SH-SY5Y (cell line): Measurements from ENCODE around the gene RIC8A.

Experiments used
- GATA2 ChIP-seq: IDR thresholded peaks from 2 replicates; pipeline ENCODE4 v1.6.1; 2011; ENCODE audit warnings: mild to moderate bottlenecking, low read depth, low read length
- GATA3 ChIP-seq: IDR thresholded peaks from 2 replicates; pipeline ENCODE4 v1.6.1; 2011; ENCODE audit warnings: low read depth, mild to moderate bottlenecking, low read length, moderate library complexity

RIC8A gene

DNA sequence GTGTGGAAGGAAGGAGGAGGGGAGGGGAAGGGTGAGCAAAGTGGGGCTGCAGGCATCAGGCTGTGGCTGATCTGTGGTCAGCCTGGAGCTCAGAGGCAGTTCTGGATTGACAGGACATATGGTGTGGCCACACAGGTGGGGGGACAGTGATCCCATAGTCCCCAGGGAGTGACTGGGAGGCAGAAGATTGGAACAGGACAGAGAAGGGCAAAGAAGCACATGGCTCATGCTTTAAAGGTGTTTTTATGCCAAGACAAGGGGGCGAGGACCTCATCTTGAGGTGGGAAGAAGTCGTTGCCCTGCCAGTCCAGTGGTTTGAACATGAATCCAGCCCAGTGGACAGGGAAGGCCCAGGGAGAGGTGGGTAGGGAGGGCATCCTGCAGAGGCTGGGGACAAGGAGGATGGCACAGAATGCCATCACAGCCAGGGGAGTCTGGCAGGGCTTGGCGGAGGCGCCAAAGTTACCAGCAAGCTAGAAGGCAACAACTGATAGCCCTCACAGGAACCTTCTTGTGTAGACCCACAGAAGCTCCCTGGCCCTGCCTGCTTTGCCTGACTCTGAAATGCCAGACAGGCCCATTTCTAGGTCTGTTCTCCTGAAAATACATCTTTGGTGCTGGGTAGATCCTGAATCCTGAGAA is 3.4 kb upstream of the RIC8A start:
- TF ChIP-seq GATA3 (no peak), GATA2 (no peak)

DNA sequence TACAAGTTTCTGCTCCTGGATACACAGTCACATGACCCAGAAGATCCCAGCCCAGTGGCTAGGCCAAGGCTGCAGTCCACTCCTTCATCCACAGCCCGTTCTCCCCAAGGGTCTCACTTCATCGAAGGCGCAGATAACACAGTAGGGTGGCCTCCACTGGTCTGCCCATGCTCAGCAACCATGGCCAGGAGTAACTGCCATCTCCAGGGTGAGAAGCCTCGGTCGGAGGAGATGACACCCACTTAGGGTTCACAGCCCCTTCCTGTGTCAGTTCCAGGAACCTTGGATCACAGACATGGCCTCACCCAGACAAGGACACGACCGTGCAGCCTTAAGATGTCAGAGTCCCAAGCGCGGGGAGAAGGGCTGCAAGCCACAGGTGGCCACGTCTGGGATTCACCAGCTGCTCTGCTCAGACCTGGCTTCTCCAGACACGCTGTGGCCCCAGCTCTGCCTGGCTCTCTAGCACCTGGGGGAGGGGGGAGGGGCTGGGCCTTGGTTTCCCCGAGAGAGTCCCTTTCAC is 2.9 kb upstream of the RIC8A start:
- TF ChIP-seq GATA3, result no peak
- TF ChIP-seq GATA2, result no peak

DNA sequence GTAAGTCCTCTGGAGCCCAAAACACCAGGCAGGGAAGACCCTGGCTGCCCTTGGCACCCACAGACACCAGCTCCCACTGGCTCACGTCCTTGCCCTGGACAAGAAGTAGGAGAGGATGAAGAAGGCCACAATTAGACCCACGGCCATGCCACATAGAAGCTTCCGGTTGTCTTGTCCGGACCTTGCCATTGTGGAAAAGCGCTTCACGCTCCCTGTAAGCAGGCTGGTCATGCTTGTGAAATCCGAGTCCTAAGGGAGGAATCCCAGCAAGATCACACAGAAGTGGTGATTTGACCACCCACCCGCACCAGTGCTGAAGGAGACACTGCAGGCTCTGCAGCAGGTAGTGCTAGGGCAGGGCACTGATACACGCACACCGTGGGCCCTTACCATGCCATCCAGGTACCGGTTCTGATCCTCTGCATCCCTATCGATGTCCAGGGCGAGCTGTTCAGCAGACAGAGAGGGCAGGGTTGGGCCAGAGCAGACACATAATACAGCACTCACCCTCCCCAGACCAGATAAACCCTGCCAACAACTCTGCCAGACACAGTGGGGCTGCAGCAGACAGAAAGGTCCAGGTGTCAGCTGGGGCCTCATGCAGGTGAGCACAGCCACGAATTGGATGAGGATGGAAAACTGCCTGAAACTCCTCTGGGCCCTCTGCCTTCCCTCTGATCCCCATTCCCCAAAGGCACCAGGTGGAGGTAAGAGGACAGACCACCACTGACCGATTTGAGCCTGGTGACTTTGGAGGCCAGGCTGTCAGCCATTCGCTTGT is 2.1 kb upstream of the RIC8A start:
- TF ChIP-seq GATA2, result no peak
- TF ChIP-seq GATA3, result no peak

DNA sequence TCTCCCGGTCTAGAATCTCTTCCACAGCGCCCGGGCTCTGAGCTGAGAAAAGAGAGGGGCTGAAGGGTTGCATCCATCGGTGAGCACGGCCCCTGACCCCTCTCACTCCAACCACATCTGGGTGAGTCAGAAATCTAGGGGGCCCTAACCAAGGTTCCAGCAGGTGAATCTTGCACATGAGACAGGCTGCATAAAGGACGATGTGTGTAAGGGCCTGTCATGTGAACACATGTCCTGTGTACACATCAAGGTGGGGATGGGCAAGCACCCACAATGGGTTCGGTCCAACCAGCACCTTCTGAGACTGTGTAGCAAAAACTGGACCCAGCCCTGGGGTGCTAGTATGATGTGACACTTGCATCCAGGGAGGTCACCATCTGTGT is 1.5 kb upstream of the RIC8A start:
- no peak for TF ChIP-seq GATA3
- no peak for TF ChIP-seq GATA2

DNA sequence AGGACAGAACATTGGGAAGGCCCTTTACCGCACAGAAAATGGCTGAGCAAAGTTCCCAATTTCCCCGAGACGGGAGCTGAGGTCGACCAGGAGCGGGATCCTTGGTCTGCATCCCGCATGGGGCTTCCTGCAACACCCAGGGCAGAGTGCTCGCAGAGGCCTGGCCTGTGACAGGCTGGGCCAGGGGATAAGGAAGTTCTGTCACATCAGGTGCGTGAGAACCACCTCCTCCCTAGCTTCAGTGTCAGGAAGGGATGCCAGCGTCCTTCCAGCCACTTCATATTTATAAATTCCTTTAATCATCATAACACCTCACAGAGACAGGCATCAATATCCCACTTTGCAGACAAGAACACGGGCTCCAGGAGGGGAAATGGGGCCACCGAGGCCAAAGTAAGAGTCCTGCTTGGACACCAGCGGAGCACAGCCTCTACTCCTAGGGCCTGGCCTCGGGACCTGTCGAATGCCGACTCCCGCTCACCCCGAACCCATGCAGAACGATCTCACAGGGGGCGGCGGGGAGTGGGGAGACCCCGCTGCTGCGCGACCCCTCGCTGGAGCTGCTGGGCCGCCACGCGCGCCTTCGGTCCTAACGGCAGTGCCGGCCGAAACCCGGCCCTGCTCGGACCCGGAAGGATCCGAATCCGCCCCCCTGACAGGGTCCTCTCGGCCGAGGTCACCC is 841 bp upstream of the RIC8A start:
- TF ChIP-seq GATA3, result no peak
- no peak for TF ChIP-seq GATA2

DNA sequence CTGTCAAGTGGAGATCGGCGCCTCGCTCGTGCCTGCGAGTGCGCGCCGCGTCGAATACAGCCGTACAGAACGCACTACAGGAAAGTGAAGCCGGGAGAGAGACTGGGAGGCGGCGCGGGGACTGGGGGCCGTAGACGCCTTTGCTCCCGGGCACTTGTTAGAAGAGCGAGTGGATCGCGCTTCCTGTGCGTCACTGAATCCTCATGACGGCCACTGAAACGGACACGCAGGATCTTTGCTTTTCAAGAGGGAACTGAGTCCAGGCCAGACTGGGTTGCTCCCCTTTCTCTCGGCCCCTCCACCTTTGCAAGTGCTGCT is 314 bp downstream of the RIC8A start:
- TF ChIP-seq GATA3 (no peak), GATA2 (no peak)

DNA sequence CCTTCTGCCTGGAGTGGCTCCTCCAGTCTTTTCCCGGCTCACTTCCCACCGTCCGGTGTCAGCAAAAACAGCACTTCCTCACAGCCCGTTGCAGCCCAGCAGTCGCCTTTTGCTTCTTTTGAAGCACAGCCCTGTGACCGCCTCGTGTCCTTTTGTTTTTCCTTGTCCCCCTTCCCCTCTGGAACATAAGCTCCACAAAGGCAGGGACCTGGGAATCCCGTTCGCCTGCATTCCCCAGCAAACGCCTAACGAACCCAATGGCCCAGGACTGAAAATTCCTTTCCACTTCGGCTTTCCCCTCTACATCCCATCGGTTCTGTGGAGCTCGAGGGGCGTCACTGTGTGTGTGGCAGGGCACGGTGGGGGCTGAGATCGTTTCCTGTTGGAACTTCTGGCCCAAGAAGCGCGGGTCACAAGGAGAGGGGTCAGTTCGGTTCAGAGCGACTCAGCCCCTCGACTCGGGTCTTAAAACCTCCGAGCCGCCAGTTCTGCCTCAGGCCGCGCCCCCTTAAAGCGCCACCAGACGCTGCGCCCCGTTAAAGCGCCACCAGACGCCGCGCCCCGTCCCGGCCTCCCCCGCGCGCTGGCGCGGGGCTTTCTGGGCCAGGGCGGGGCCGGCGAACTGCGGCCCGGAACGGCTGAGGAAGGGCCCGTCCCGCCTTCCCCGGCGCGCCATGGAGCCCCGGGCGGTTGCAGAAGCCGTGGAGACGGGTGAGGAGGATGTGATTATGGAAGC is 841 bp downstream of the RIC8A start:
- no peak for TF ChIP-seq GATA3
- TF ChIP-seq GATA2, result no peak

DNA sequence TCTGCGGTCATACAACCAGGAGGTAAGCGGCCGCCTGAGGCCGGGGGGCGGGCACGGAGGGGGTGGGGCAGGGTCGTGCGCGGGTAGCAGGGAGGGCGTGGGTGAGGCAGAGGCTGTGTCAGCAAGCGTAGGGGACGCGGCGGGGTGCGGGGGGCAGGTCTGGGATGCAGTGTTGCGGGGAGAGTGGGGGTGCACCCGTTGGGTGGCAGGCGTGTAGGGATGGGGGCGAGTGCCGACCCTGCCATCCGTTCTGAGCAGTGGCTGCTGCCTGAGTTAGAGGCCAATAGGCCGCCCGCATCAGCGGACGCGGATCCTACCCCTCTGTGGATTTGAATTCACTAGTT is 1.4 kb downstream of the RIC8A start:
- no peak for TF ChIP-seq GATA2
- no peak for TF ChIP-seq GATA3

DNA sequence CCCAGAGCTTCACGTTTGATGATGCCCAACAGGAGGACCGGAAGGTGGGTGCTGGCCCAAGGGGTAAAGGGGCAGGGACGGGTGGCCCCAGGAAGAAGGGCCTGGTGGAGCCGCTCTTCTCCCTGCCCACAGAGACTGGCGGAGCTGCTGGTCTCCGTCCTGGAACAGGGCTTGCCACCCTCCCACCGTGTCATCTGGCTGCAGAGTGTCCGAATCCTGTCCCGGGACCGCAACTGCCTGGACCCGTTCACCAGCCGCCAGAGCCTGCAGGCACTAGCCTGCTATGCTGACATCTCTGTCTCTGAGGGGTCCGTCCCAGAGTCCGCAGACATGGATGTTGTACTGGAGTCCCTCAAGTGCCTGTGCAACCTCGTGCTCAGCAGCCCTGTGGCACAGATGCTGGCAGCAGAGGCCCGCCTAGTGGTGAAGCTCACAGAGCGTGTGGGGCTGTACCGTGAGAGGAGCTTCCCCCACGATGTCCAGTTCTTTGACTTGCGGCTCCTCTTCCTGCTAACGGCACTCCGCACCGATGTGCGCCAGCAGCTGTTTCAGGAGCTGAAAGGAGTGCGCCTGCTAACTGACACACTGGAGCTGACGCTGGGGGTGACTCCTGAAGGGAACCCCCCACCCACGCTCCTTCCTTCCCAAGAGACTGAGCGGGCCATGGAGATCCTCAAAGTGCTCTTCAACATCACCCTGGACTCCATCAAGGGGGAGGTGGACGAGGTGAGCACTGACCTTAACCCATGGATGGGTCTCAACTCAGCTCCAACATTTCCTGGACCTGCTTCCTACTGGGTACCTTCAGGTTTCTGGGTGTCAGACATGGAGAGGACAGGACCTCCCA is 2.0 kb downstream of the RIC8A start:
- no peak for TF ChIP-seq GATA3
- TF ChIP-seq GATA2, result no peak

DNA sequence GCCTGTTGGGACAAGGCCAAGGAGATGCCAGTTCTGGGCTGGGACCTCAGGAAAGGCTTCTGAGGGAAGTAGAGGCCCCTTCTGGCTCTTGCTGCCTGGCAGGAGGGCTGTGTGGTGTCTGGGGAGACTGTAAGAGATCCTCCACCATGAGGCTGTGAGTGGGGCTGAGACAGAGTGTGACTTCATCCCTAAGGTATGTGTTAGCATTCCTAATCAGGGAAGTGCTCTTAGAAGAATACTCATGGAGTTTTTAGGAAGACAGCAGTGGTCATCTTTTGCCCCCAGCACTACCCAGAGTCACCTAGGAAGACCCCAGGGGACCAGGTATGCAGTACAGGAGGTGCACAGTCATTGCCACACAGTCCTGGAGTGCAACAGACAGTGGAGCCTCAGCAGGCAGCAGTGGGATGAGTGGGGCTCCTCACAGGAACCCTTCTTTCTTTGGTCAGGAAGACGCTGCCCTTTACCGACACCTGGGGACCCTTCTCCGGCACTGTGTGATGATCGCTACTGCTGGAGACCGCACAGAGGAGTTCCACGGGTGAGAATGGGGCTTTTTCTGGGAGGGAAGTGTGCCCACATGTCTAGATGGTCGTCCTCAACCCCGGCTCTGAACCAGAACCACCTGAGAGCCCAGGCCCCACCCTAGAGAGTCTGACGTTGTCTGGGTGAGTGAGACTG is 2.8 kb downstream of the RIC8A start:
- TF ChIP-seq GATA3, result no peak
- TF ChIP-seq GATA2, result no peak

DNA sequence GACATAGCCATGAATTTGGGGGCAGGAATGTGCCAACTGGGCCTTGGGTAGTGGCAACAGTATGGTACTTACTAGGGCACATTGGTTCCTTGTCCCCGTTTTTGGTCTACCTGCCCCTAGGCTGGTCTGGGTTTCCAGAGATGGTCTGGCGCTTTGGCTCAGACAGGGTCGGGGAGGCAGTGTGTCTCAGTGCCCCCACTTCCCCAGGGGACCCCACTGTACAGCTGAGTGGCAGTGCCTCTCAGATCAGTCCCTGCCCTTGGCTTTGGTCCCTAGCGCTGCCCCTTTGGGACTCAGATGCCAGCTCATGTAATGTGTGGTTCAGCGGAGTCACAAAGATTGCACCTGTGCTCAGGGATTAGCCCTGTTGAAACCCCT is 3.3 kb downstream of the RIC8A start:
- no peak for TF ChIP-seq GATA2
- TF ChIP-seq GATA3, result no peak

DNA sequence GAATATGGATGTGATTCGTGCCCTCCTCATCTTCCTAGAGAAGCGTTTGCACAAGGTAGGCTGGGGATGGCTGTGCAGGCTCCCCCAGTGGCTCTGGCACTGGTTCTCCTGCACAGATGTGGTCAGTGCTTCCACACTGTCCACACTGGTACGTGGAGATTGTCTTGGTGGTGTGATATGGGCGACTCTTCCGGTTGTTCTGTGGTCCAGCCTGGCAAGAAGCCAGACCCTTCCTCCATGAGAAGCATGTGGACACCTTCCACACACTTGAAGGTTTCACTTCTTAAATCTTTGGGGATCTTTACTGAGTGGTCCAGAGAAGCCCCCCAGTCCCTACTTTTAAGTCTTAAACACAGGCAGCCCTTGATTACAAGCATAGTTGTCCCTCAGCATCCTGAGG is 3.8 kb downstream of the RIC8A start:
- TF ChIP-seq GATA2 (no peak), GATA3 (no peak)

DNA sequence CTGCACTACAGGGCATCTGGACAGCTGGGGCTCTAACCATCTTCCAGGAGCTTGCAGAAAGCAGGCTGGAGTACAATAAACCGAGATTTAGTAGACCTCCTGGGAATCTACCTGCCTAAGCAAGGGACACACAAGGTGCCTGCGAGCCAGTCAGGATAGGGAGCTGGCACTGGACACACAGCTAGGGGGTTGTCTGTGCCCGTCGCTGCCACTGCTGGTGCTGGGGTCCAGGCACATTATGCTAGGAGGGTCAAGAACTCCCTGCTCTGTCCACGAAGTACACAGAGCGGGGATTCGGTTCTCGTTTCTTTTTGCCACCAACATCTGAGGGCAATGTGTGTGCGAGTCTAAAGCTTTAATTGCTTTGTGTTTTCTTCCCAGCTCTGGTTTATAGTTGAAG is 4.2 kb downstream of the RIC8A start:
- TF ChIP-seq GATA2 (no peak), GATA3 (no peak)

DNA sequence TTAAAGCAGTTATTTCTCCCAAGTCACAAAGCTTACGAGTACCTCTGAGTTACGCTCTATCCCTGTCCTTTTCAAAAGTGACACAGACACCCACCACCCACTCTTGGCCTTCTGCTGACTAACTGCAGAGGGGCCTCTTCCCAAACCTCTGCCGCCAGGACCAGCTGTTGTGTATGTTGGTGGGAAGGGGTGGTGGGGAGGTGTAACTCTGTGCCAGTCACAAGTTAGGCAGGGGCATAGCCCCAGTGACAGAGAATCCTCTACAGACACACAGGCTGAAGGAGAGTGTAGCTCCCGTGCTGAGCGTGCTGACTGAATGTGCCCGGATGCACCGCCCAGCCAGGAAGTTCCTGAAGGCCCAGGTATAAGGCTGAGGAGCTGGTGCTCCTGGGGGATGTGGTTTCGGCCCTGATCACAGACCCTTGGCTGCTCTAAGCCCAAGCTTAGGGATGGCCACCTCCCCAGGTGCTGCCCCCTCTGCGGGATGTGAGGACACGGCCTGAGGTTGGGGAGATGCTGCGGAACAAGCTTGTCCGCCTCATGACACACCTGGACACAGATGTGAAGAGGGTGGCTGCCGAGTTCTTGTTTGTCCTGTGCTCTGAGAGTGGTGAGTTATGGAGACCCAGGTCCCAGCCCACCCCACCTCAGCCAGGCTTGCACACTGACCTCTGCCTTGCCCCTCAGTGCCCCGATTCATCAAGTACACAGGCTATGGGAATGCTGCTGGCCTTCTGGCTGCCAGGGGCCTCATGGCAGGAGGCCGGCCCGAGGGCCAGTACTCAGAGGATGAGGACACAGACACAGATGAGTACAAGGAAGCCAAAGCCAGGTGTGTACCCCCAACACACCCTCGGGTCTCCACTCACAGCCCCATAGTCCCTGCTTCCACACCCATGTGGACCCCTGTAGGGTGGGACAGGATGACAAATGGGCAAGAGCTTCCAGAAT is 4.9 kb downstream of the RIC8A start:
- no peak for TF ChIP-seq GATA2
- TF ChIP-seq GATA3, result no peak
